ENCODE results near the gene OR5K4. TPM values are rescaled to one million over a fixed set of nuclear protein-coding genes. Genes with fewer than 3 reads are reported as not detected.

Gene OR5K4
- total and polyA plus RNA-seq, 9 donors = not detected

- no peaks in the 10 kb centered on the region for H3K36me3 ChIP-seq
- intact Hi-C loops (cut with DNase I) = no loop called here
- no peaks in the 10 kb centered on the region for H3K9me3 ChIP-seq
- H3K27ac ChIP-seq = no peak overlapping the region
- TF ChIP-seq CTCF (IDR thresholded peaks at IDR 0.05) (no peak), POLR2A (IDR thresholded peaks at IDR 0.05) (no peak), EP300 (IDR thresholded peaks at IDR 0.05) (no peak)
- no peaks in the 10 kb centered on the region for H3K27me3 ChIP-seq
- no peaks in the 10 kb centered on the region for H3K4me1 ChIP-seq (ENCODE audit: insufficient read depth)
- 81 to 85% (median 84%) methylated on average over 6 of the region's 6 CpGs for WGBS, 3 donors
- DNase-seq = no peak
- H3K4me3 ChIP-seq = no peak overlapping the region
These were observed 11.9 kb upstream of the OR5K4 start for GRCh38 chr3:98341758-98342157.

- Histone ChIP-seq H3K27me3 (no peaks in the 10 kb centered on the region), H3K4me1 (ENCODE audit: insufficient read depth) (no peaks in the 10 kb centered on the region), H3K36me3 (no peaks in the 10 kb centered on the region), H3K27ac (no peak overlapping the region), H3K4me3 (no peak overlapping the region), H3K9me3 (no peaks in the 10 kb centered on the region)
- 56 to 66% (median 59%) methylated on average over 13 of the region's 13 CpGs for WGBS, 3 donors
- no peak for DNase-seq
- intact Hi-C loops (cut with DNase I) = no loop called here
- no peak for TF ChIP-seq POLR2A (IDR thresholded peaks at IDR 0.05)
- no peak for TF ChIP-seq CTCF (IDR thresholded peaks at IDR 0.05)
- TF ChIP-seq EP300 (IDR thresholded peaks at IDR 0.05) = no peak
These were observed 9.8 kb upstream of the OR5K4 start for GRCh38 chr3:98343647-98344507.

- Histone ChIP-seq H3K9me3 (no peaks in the 10 kb centered on the region), H3K27ac (no peak overlapping the region), H3K36me3 (no peaks in the 10 kb centered on the region), H3K4me1 (ENCODE audit: insufficient read depth) (no peaks in the 10 kb centered on the region), H3K4me3 (no peak overlapping the region), H3K27me3 (no peaks in the 10 kb centered on the region)
- no peak for DNase-seq
- intact Hi-C loops (cut with DNase I) = no loop called here
- no peak for TF ChIP-seq CTCF (IDR thresholded peaks at IDR 0.05)
- no peak for TF ChIP-seq POLR2A (IDR thresholded peaks at IDR 0.05)
- no peak for TF ChIP-seq EP300 (IDR thresholded peaks at IDR 0.05)
- WGBS, 3 donors = 85 to 93% (median 91%) methylated on average over 3 of the region's 3 CpGs
These were observed 3.6 kb upstream of the OR5K4 start for GRCh38 chr3:98350082-98350481.

GRCh38 chr3:98359250-98359649 lies 5.6 kb downstream of the OR5K4 start:
- no peak for DNase-seq
- H3K27ac ChIP-seq = no peak overlapping the region
- no peak for TF ChIP-seq CTCF (IDR thresholded peaks at IDR 0.05)
- no peak for TF ChIP-seq EP300 (IDR thresholded peaks at IDR 0.05)
- no peak for TF ChIP-seq POLR2A (IDR thresholded peaks at IDR 0.05)
- no peaks in the 10 kb centered on the region for H3K4me1 ChIP-seq (ENCODE audit: insufficient read depth)
- no peak overlapping the region for H3K4me3 ChIP-seq
- no peaks in the 10 kb centered on the region for H3K27me3 ChIP-seq
- intact Hi-C loops (cut with DNase I) = no loop called here
- H3K36me3 ChIP-seq = no peaks in the 10 kb centered on the region
- no peaks in the 10 kb centered on the region for H3K9me3 ChIP-seq

Data from ovary (tissue), 9 donors.